GM12878 (cell line): ENCODE measurements around the gene PSMD11. TPM values are rescaled to one million over a fixed set of nuclear protein-coding genes. Genes with fewer than 3 reads are reported as not detected.
"Not testable (repeated sequence)": the region's sequence is repeated elsewhere in the genome, so short reads cannot be mapped to it uniquely, and the experiment has no call there.

Experiments
- ATAC-seq: fragments of 200-7000 bp; cut with Tn5 transposase; 3 replicates; pipeline ENCODE4 v1.9.1; 2020; ENCODE audit warnings: mild to moderate bottlenecking, moderate library complexity
- BruUV-seq: library from RNA; stranded (reverse); fragments of 400-500 nt; replicated peaks from 2 replicates; lab custom pipeline; 2021; lab: Mats Ljungman, UMichigan
- CTCF ChIA-PET: fragments of 300-600 bp; sonication (Branson Sonifier 250); formaldehyde crosslinking; extraction: SDS; loops from one replicate; lab custom pipeline; 2021; ENCODE audit warnings: inconsistent platforms; lab: Yijun Ruan, JAX
- POLR2A ChIA-PET: fragments of 350-600 bp; formaldehyde crosslinking; extraction: SDS; loops from one replicate; lab custom pipeline; 2021; ENCODE audit warnings: inconsistent platforms; lab: Charles Lee
- RAD21 ChIA-PET: fragments of 300-600 bp; sonication (Branson Sonifier 250); formaldehyde crosslinking; loops from one replicate; lab custom pipeline; 2023; ENCODE audit warnings: antibody characterized with exemption; ENCODE audit not compliant: unreplicated experiment; lab: Charles Lee
- SMC1A ChIA-PET: fragments of 300-600 bp; sonication (Branson Sonifier 250); formaldehyde crosslinking; loops from one replicate; lab custom pipeline; 2023; ENCODE audit not compliant: unreplicated experiment, uncharacterized antibody; lab: Charles Lee
- DNase-seq: peaks from one replicate; pipeline ENCODE4 v3.0.0-alpha.2; 2011; ENCODE audit warnings: low read depth, low spot score
- FAIRE-seq: peaks from 3 replicates; lab custom pipeline; 2011; peaks lifted over from hg19 to GRCh38; lab: Jason Lieb, UNC
- H2AFZ ChIP-seq: 2 replicates; pipeline ENCODE4 v1.6.0; 2011; ENCODE audit warnings: low read depth, low read length, control low read depth; ENCODE audit not compliant: control insufficient read depth
- H3K27ac ChIP-seq: 2 replicates; pipeline ENCODE4 v1.5.1; 2011; ENCODE audit warnings: control low read depth; ENCODE audit not compliant: control insufficient read depth, insufficient read depth
- H3K27me3 ChIP-seq, 2 experiments: replicated peaks in 1 of 2; 2 replicates each; pipeline versions ENCODE4 v1.6.0 to v1.6.1; 2011; ENCODE audit warnings: low read length in 1 of 2; ENCODE audit not compliant: control insufficient read depth in 2 of 2, insufficient read depth in 2 of 2
- H3K36me3 ChIP-seq, 2 experiments: 2 replicates each; pipeline ENCODE4 v1.5.1; 2011; ENCODE audit warnings: low read length in 1 of 2; ENCODE audit not compliant: control insufficient read depth in 2 of 2, insufficient read depth in 2 of 2
- H3K4me1 ChIP-seq: 2 replicates; pipeline ENCODE4 v1.6.1; 2011; ENCODE audit warnings: mild to moderate bottlenecking, low read length, moderate library complexity, mixed read lengths; ENCODE audit not compliant: control insufficient read depth, insufficient read depth
- H3K4me2 ChIP-seq: 2 replicates; pipeline ENCODE4 v1.6.0; 2011; ENCODE audit warnings: control low read depth; ENCODE audit not compliant: control insufficient read depth, insufficient read depth
- H3K4me3 ChIP-seq: fragments of 200-600 bp; sonication (generic); 2 replicates; pipeline ENCODE4 v1.5.1; 2016
- H3K79me2 ChIP-seq: 2 replicates; pipeline ENCODE4 v1.6.0; 2011; ENCODE audit warnings: low read length; ENCODE audit not compliant: control insufficient read depth, insufficient read depth
- H3K9ac ChIP-seq: 2 replicates; pipeline ENCODE4 v1.8.0; 2011; ENCODE audit warnings: low read length, control low read depth, mixed read lengths; ENCODE audit not compliant: control insufficient read depth, insufficient read depth
- H3K9me3 ChIP-seq: replicated peaks from 3 replicates; pipeline ENCODE4 v1.5.1; 2011; ENCODE audit warnings: mild to moderate bottlenecking, low read length; ENCODE audit not compliant: control insufficient read depth, insufficient read depth
- H4K20me1 ChIP-seq: 2 replicates; pipeline ENCODE4 v1.6.0; 2011; ENCODE audit not compliant: control insufficient read depth, insufficient read depth
- CHD2 ChIP-seq: IDR thresholded peaks from 2 replicates; pipeline ENCODE4 v1.6.1; 2011; ENCODE audit warnings: low read depth, low read length, improper control_type of control experiment, borderline replicate concordance
- CHD4 ChIP-seq: fragments of 200-600 bp; sonication (generic); IDR thresholded peaks from 2 replicates; pipeline ENCODE4 v1.6.1; 2016; ENCODE audit warnings: mild to moderate bottlenecking
- HDGF ChIP-seq: fragments of 450-650 bp; IDR thresholded peaks from 2 replicates; pipeline ENCODE4 v1.6.1; 2016; ENCODE audit warnings: antibody characterized with exemption
- LARP7 ChIP-seq: fragments of 450-650 bp; IDR thresholded peaks from 2 replicates; pipeline ENCODE4 v1.6.1; 2017; ENCODE audit warnings: mild to moderate bottlenecking
- NBN ChIP-seq: fragments of 450-650 bp; IDR thresholded peaks from 2 replicates; pipeline ENCODE4 v1.6.1; 2016
- NFXL1 ChIP-seq: fragments of 450-650 bp; IDR thresholded peaks from 2 replicates; pipeline ENCODE4 v1.6.1; 2017; ENCODE audit warnings: antibody characterized with exemption, mild to moderate bottlenecking, borderline replicate concordance
- NKRF ChIP-seq: fragments of 450-650 bp; conservative IDR thresholded peaks from 2 replicates; pipeline ENCODE4 v1.6.1; 2017; ENCODE audit warnings: mild to moderate bottlenecking, moderate library complexity
- NR2F1 ChIP-seq: fragments of 450-650 bp; conservative IDR thresholded peaks from 2 replicates; pipeline ENCODE4 v1.6.1; 2017; ENCODE audit warnings: mild to moderate bottlenecking
- PAX8 ChIP-seq: fragments of 450-650 bp; IDR thresholded peaks from 2 replicates; pipeline ENCODE4 v1.6.1; 2017; ENCODE audit warnings: mild to moderate bottlenecking, moderate library complexity
- RELB ChIP-seq: fragments of 450-650 bp; IDR thresholded peaks from 2 replicates; pipeline ENCODE4 v1.6.1; 2017; ENCODE audit warnings: low read depth, mild to moderate bottlenecking, moderate library complexity
- SIN3A ChIP-seq: IDR thresholded peaks from 2 replicates; pipeline ENCODE4 v1.6.1; 2012; ENCODE audit warnings: low read depth, low read length, improper control_type of control experiment
- ZBTB40 ChIP-seq: fragments of 450-650 bp; IDR thresholded peaks from 2 replicates; pipeline ENCODE4 v1.6.1; 2016; ENCODE audit warnings: mild to moderate bottlenecking, moderate library complexity, borderline replicate concordance
- ZNF217 ChIP-seq: fragments of 450-650 bp; IDR thresholded peaks from 2 replicates; pipeline ENCODE4 v1.6.1; 2017; ENCODE audit warnings: antibody characterized with exemption, mild to moderate bottlenecking
- ZNF384 ChIP-seq: IDR thresholded peaks from 2 replicates; pipeline ENCODE4 v1.6.1; 2012; ENCODE audit warnings: low read depth, mild to moderate bottlenecking, low read length, improper control_type of control experiment, borderline replicate concordance
- WGBS: methylation state at CpG from one replicate; pipeline ENCODE4 v1.1.6; 2016; ENCODE audit warnings: low lambda C conversion rate; ENCODE audit not compliant: insufficient replicate concordance, insufficient coverage; ENCODE audit errors: missing lambda C conversion rate; 5-methylcytosine and 5-hydroxymethylcytosine counted together
- in situ Hi-C: fragments of 300-500 bp; cut with MboI; formaldehyde crosslinking; loops from 9 replicates; pipeline ENCODE4 v1.14.3; 2018; ENCODE audit warnings: mixed read lengths
- intact Hi-C: fragments of 100-400 bp; cut with micrococcal nuclease; formaldehyde crosslinking; loops from one replicate; pipeline ENCODE4 v1.14.2; 2022; ENCODE audit not compliant: unreplicated experiment
- polyA plus RNA-seq, 11 experiments: library from polyadenylated mRNA; depleted of rRNA in 4 of 11; unstranded in 6 of 11; stranded (reverse) in 5 of 11; fragments of >200 nt; fragmentation: Nextera tagmentation in 4 of 11; fragmentation: Illumina TruSeq in 1 of 11; extraction: Ambion mirVana in 4 of 11; extraction: Trizol in 1 of 11; gene quantifications; 1 replicate in 1 of 11; 2 replicates in 10 of 11; pipeline versions ENCODE4 v1.2.1 to v1.2.3, GENCODE V29; 2011 to 2016; ENCODE audit warnings: inconsistent platforms in 2 of 11, missing spikeins in 2 of 11, low read depth in 1 of 11
- total RNA-seq, 4 experiments: library from RNA; depleted of rRNA in 3 of 4; stranded (reverse); fragments of >200 nt in 3 of 4; fragmentation: Illumina TruSeq in 1 of 4; extraction: Trizol in 1 of 4; gene quantifications; 2 replicates each; pipeline versions ENCODE4 v1.2.1 to v1.2.3, GENCODE V29; 2013 to 2021

PSMD11 gene
- total and polyA plus RNA-seq, 10 of the 15 experiments (the other 5 are each of a cell fraction or from before 2014, with no cell fraction given) = 84.1 to 319 (median 120) TPM

GRCh38 chr17:32523827-32524552 is 79.7 kb downstream of the PSMD11 start (continued):
- TF ChIP-seq NFXL1 = no peak
- peak; percentile 69; the same call in 1 of the 2 replicates for TF ChIP-seq CHD2
- TF ChIP-seq ZNF384 = peak; percentile 88

- intact Hi-C loops = loop anchor here (1.0 kb wide), 1 partner anchor 35 kb away; no protein-coding TSS in a partner anchor
- peak overlapping the region; percentile 97 for H3K27ac ChIP-seq
- peak; percentile 93; the same call in 1 of the 2 replicates for TF ChIP-seq CHD4
- TF ChIP-seq PAX8 = 0 out of 2 replicates have a peak, but pooled peaks have one; percentile 4
- peak; percentile 34; the same call in 1 of the 2 replicates for TF ChIP-seq LARP7
- peak; percentile 37 for TF ChIP-seq NBN
- TF ChIP-seq SIN3A = 0 out of 2 replicates have a peak, but pooled peaks have one; percentile 26
- TF ChIP-seq NR2F1 = peak; percentile 68
- peak; percentile 95 for TF ChIP-seq HDGF
- TF ChIP-seq ZBTB40 = 0 out of 2 replicates have a peak, but pooled peaks have one; percentile 11
- TF ChIP-seq NKRF = peak; percentile 9; the same call in 1 of the 2 replicates
- TF ChIP-seq RELB = 0 out of 2 replicates have a peak, but pooled peaks have one; percentile 52
- peak; percentile 89; the same call in 1 of the 2 replicates for TF ChIP-seq ZNF217
These were observed 80.2 kb downstream of the PSMD11 start for GRCh38 chr17:32524553-32524880.

More at GRCh38 chr17:32524553-32524880, 80.2 kb downstream of the PSMD11 start:
- peaks cover 53% of the 10 kb centered on the region for H3K4me1 ChIP-seq
- FAIRE-seq, in situ Hi-C loops, H3K27me3 ChIP-seq, BruUV-seq, H3K36me3 ChIP-seq, H2AFZ ChIP-seq, ATAC-seq, DNase-seq, H4K20me1 ChIP-seq, H3K79me2 ChIP-seq, H3K9me3 ChIP-seq: not testable (repeated sequence)
- ChIA-PET RAD21 (interaction anchor here (0.8 to 19.5 kb wide), 19 partner anchors 9 to 307 kb away, joined by 3 to 543 read pairs (median 7); partner anchors contain the start of genes CDK5R1 and PSMD11), SMC1A (interaction anchor here (0.8 to 12.9 kb wide), 19 partner anchors 8 to 306 kb away, joined by 3 to 237 read pairs (median 11); partner anchors contain the start of gene CDK5R1), POLR2A (interaction anchor here (0.5 to 4.2 kb wide), 12 partner anchors 10 to 84 kb away, joined by 3 to 106 read pairs (median 6); partner anchors contain the start of gene CDK5R1), CTCF (interaction anchor here (1.1 to 7.4 kb wide), 11 partner anchors 9 to 352 kb away, joined by 3 to 83 read pairs (median 8); partner anchors contain the start of genes CDK5R1 and MYO1D)
- WGBS = 11% methylated on average over 4 of the region's 6 CpGs
- H3K4me2 ChIP-seq = peak overlapping the region; percentile 44; the same call in 1 of the 2 replicates
- peak overlapping the region; percentile 19; the same call in 1 of the 2 replicates for H3K4me3 ChIP-seq
- peak overlapping the region; percentile 72 for H3K9ac ChIP-seq
